Psoas muscle (tissue), 8 donors: ENCODE data around the gene NFATC2. TPM values are rescaled to one million over a fixed set of nuclear protein-coding genes. Genes with fewer than 3 reads are reported as not detected.

Source experiments
- ATAC-seq, 4 donors: fragments of 200-7000 bp; cut with Tn5 transposase; one replicate each; pipeline ENCODE4 v1.9.1; 2020; ENCODE audit warnings: moderate library complexity in 3 of 4, mild to moderate bottlenecking in 2 of 4
- DNase-seq, 2 donors: peaks; one replicate each; pipeline ENCODE4 v3.0.0-alpha.2; 2020
- H3K27ac ChIP-seq: fragments of 200-600 bp; one replicate; pipeline ENCODE4 v1.8.0; 2022
- H3K27me3 ChIP-seq, 3 donors: fragments of 200-600 bp in 1 of 3; one replicate each; pipeline versions ENCODE4 v1.6.1 to v1.8.0; 2013 to 2022; ENCODE audit warnings: low read length in 2 of 3, mild to moderate bottlenecking in 2 of 3, moderate library complexity in 1 of 3; ENCODE audit not compliant: insufficient read depth in 3 of 3
- H3K36me3 ChIP-seq, 2 donors: fragments of 200-600 bp in 1 of 2; one replicate each; pipeline versions ENCODE4 v1.6.1 to v1.8.0; 2013 to 2022; ENCODE audit warnings: low read depth in 1 of 2, mild to moderate bottlenecking in 1 of 2, moderate library complexity in 1 of 2; ENCODE audit not compliant: insufficient read depth in 1 of 2
- H3K4me1 ChIP-seq: fragments of 200-600 bp; one replicate; pipeline ENCODE4 v1.8.0; 2022
- H3K4me3 ChIP-seq: fragments of 200-600 bp; one replicate; pipeline ENCODE4 v1.8.0; 2022; ENCODE audit warnings: mild to moderate bottlenecking
- H3K9me3 ChIP-seq: fragments of 200-600 bp; one replicate; pipeline ENCODE4 v1.8.0; 2022
- CTCF ChIP-seq: fragments of 200-600 bp; IDR thresholded peaks from one replicate; pipeline ENCODE4 v1.8.0; 2022; ENCODE audit warnings: antibody characterized with exemption
- WGBS, 3 donors: extraction: QIAGEN DNeasy Blood & Tissue Kit; methylation state at CpG; one replicate each; pipeline versions ENCODE4 v1.1.6 to v1.1.7; 2013; 5-methylcytosine and 5-hydroxymethylcytosine counted together
- intact Hi-C, 2 donors: fragments of 100-400 bp; cut with DNase I; formaldehyde crosslinking; loops; one replicate each; pipeline versions ENCODE4 v1.11.0 to v1.14.2; 2022
- polyA plus RNA-seq, 3 donors: library from polyadenylated mRNA; stranded (reverse); fragments of 200-250 nt; gene quantifications; one replicate each; pipeline ENCODE4 v1.2.3, GENCODE V29; 2013
- total RNA-seq, 4 donors: library from RNA; stranded (reverse); fragmentation: NEBNext Ultra II Directional in 2 of 4; extraction: Animal tissue kit (Norgen Biotek cat#: 25700) in 2 of 4; gene quantifications; one replicate each; pipeline versions ENCODE4 v1.2.1 to v1.2.4, GENCODE V29; 2021 to 2023
- donor health status: healthy with polysubstance abuse.
- donor health status: DM: no; HTN: no; CAD: no; lungs with moderate emphysema.
- donor health status: Bipolar disorder and iron deficiency.
- donor health status: healthy.
- donor health status: DM: yes; HTN: yes; CAD: no.
- donor health status: DM: no; HTN: no; CAD: no.
- donor health status: DM: no; HTN: no; CAD: no.
- donor health status: DM: yes; HTN: yes; CAD: no.

The NFATC2 gene
- total and polyA plus RNA-seq, 7 donors = 0.18 to 3.1 (median 0.64) TPM

GRCh38 chr20:51516855-51517254 is 25.7 kb downstream of the NFATC2 start:
- Histone ChIP-seq H3K4me3 (no peak overlapping the region), H3K9me3 (no peaks in the 10 kb centered on the region), H3K27me3 (no peaks in the 10 kb centered on the region), H3K27ac (no peak overlapping the region), H3K36me3 (peaks cover 0 to 28% of the 10 kb centered on the region in 2 donors), H3K4me1 (peaks cover 3% of the 10 kb centered on the region)
- intact Hi-C loops = no loop called here
- ATAC-seq = no peak
- 92 to 97% (median 96%) methylated on average over 7 of the region's 7 CpGs for WGBS, 3 donors
- no peak for DNase-seq
- TF ChIP-seq CTCF = no peak

GRCh38 chr20:51514836-51515235 is 27.7 kb downstream of the NFATC2 start:
- H3K36me3 ChIP-seq = peaks cover 0 to 28% of the 10 kb centered on the region in 2 donors
- DNase-seq = no peak
- H3K27ac ChIP-seq = no peak overlapping the region
- 76 to 91% (median 83%) methylated on average over 7 of the region's 7 CpGs for WGBS, 3 donors
- no peak for ATAC-seq
- no peaks in the 10 kb centered on the region for H3K9me3 ChIP-seq
- no peaks in the 10 kb centered on the region for H3K27me3 ChIP-seq
- H3K4me3 ChIP-seq = no peak overlapping the region
- no peak for TF ChIP-seq CTCF
- H3K4me1 ChIP-seq = peaks cover 3% of the 10 kb centered on the region
- intact Hi-C loops = no loop called here

GRCh38 chr20:51514249-51514648 is 28.3 kb downstream of the NFATC2 start:
- 94 to 100% (median 96%) methylated on average over 3 of the region's 3 CpGs for WGBS, 3 donors
- Histone ChIP-seq H3K4me3 (no peak overlapping the region), H3K9me3 (no peaks in the 10 kb centered on the region), H3K36me3 (peaks cover 0 to 28% of the 10 kb centered on the region in 2 donors), H3K4me1 (peaks cover 3% of the 10 kb centered on the region), H3K27ac (no peak overlapping the region), H3K27me3 (no peaks in the 10 kb centered on the region)
- ATAC-seq (no peak), DNase-seq (no peak)
- intact Hi-C loops = no loop called here
- no peak for TF ChIP-seq CTCF

GRCh38 chr20:51513545-51513944 is 29.0 kb downstream of the NFATC2 start:
- Histone ChIP-seq H3K4me1 (peaks cover 3% of the 10 kb centered on the region), H3K36me3 (peaks cover 0 to 28% of the 10 kb centered on the region in 2 donors), H3K27ac (no peak overlapping the region), H3K9me3 (no peaks in the 10 kb centered on the region), H3K4me3 (no peak overlapping the region), H3K27me3 (no peaks in the 10 kb centered on the region)
- intact Hi-C loops = no loop called here
- no peak for ATAC-seq
- no peak for TF ChIP-seq CTCF
- WGBS, 3 donors = 94 to 97% (median 96%) methylated on average over 4 of the region's 4 CpGs
- no peak for DNase-seq

- ATAC-seq (peak in 2 of 4 donors; percentile 33 to 48), DNase-seq (no peak)
- intact Hi-C loops = no loop called here
- Histone ChIP-seq H3K27me3 (no peaks in the 10 kb centered on the region), H3K4me3 (no peak overlapping the region), H3K27ac (no peak overlapping the region), H3K4me1 (peaks cover 9% of the 10 kb centered on the region), H3K9me3 (no peaks in the 10 kb centered on the region), H3K36me3 (peaks cover 0 to 28% of the 10 kb centered on the region in 2 donors)
- WGBS, 3 donors = 40 to 77% (median 48%) methylated on average over 2 of the region's 2 CpGs
- no peak for TF ChIP-seq CTCF
These were observed 29.9 kb downstream of the NFATC2 start for GRCh38 chr20:51512645-51513044.
